Natural killer cell (primary cell): ENCODE results near the gene HECTD2. TPM values are rescaled to one million over a fixed set of nuclear protein-coding genes. Genes with fewer than 3 reads are reported as not detected.

Source experiments
- ATAC-seq, 3 donors: fragments of 150-1000 bp in 2 of 3; fragments of 200-7000 bp in 1 of 3; cut with Tn5 transposase; 1 replicate in 1 of 3; 2 replicates in 2 of 3; pipeline ENCODE4 v1.10.0; 2021; ENCODE audit warnings: mild to moderate bottlenecking in 2 of 3, moderate library complexity in 2 of 3
- DNase-seq, 2 donors: peaks; one replicate each; pipeline versions ENCODE4 v3.0.0 to v3.0.0-alpha.2; 2013 to 2021; ENCODE audit warnings: mixed read lengths in 1 of 2
- H3K27ac ChIP-seq: one replicate; pipeline ENCODE4 v1.5.1; 2013; ENCODE audit warnings: mild to moderate bottlenecking, low read length
- H3K27me3 ChIP-seq: one replicate; pipeline ENCODE4 v1.6.1; 2013; ENCODE audit warnings: low read length; ENCODE audit not compliant: control insufficient read depth, insufficient read depth
- H3K36me3 ChIP-seq: one replicate; pipeline ENCODE4 v1.6.1; 2013; ENCODE audit warnings: low read length; ENCODE audit not compliant: control insufficient read depth, insufficient read depth
- H3K4me1 ChIP-seq: one replicate; pipeline ENCODE4 v1.6.1; 2013; ENCODE audit warnings: low read length; ENCODE audit not compliant: control insufficient read depth, insufficient read depth
- H3K4me3 ChIP-seq: one replicate; pipeline ENCODE4 v1.5.1; 2013; ENCODE audit warnings: low read length
- H3K9me3 ChIP-seq: one replicate; pipeline ENCODE4 v1.6.1; 2013; ENCODE audit warnings: low read length; ENCODE audit not compliant: control insufficient read depth, insufficient read depth
- H3K27ac Mint-ChIP-seq, 2 donors: one replicate each; pipeline ENCODE4 v1.8.0; 2022; ENCODE audit warnings: mild to moderate bottlenecking in 2 of 2, mixed read lengths in 2 of 2, moderate library complexity in 1 of 2
- H3K27me3 Mint-ChIP-seq, 2 donors: one replicate each; pipeline ENCODE4 v1.8.0; 2022; ENCODE audit warnings: low read depth in 2 of 2, mixed read lengths in 2 of 2
- H3K36me3 Mint-ChIP-seq: one replicate; pipeline ENCODE4 v1.8.0; 2022; ENCODE audit warnings: mixed read lengths
- H3K4me1 Mint-ChIP-seq, 2 donors: one replicate each; pipeline ENCODE4 v1.8.0; 2022; ENCODE audit warnings: mixed read lengths in 2 of 2
- H3K4me3 Mint-ChIP-seq: one replicate; pipeline ENCODE4 v1.8.0; 2022; ENCODE audit warnings: mild to moderate bottlenecking, moderate library complexity, mixed read lengths
- H3K9me3 Mint-ChIP-seq, 2 donors: one replicate each; pipeline ENCODE4 v1.8.0; 2022; ENCODE audit warnings: mixed read lengths in 2 of 2
- CTCF ChIP-seq: fragments of 200-600 bp; IDR thresholded peaks from one replicate; pipeline ENCODE4 v1.8.0; 2022; ENCODE audit warnings: antibody characterized with exemption
- WGBS: methylation state at CpG from one replicate; pipeline ENCODE4 v1.1.7; 2013; ENCODE audit warnings: missing lambda C conversion rate; ENCODE audit not compliant: insufficient coverage; 5-methylcytosine and 5-hydroxymethylcytosine counted together
- intact Hi-C: fragments of 100-400 bp; cut with micrococcal nuclease; formaldehyde crosslinking; loops from one replicate; pipeline ENCODE4 v1.14.2; 2022
- total RNA-seq, 4 donors: library from RNA; stranded (reverse); fragments of 120-200 nt in 1 of 4; gene quantifications; one replicate each; pipeline versions ENCODE4 v1.2.3 to v1.2.4, GENCODE V29; 2013 to 2022

HECTD2 gene
- total RNA-seq, 3 donors from 2014 or later (not counting 1 experiment from before 2014, with no cell fraction given), result 0.61 to 3.6 (median 1.1) TPM

GRCh38 chr10:91556691-91557566 lies 146.8 kb downstream of the HECTD2 start:
- Histone ChIP-seq H3K9me3 (no peaks in the 10 kb centered on the region), H3K4me3 (no peak overlapping the region), H3K36me3 (no peaks in the 10 kb centered on the region), H3K27me3 (no peaks in the 10 kb centered on the region), H3K27ac (no peak overlapping the region), H3K4me1 (no peaks in the 10 kb centered on the region)
- H3K9me3 Mint-ChIP-seq, result no peaks in the 10 kb centered on the region
- DNase-seq, result no peak
- H3K4me1 Mint-ChIP-seq, result no peaks in the 10 kb centered on the region
- H3K27ac Mint-ChIP-seq, result no peak overlapping the region
- ATAC-seq, result no peak
- 93% methylated on average over 11 of the region's 12 CpGs for WGBS
- H3K36me3 Mint-ChIP-seq, result no peaks in the 10 kb centered on the region
- H3K4me3 Mint-ChIP-seq, result no peak overlapping the region
- peaks cover 0 to 3% of the 10 kb centered on the region in 2 donors for H3K27me3 Mint-ChIP-seq
- intact Hi-C loops, result no loop called here
- TF ChIP-seq CTCF, result no peak

- H3K4me1 ChIP-seq, result no peaks in the 10 kb centered on the region
- no peak for TF ChIP-seq CTCF
- WGBS, result 43% methylated on average over 1 of the region's 2 CpGs
- H3K9me3 ChIP-seq, result no peaks in the 10 kb centered on the region
- H3K27me3 ChIP-seq, result no peaks in the 10 kb centered on the region
- Mint-ChIP-seq H3K4me1 (no peaks in the 10 kb centered on the region), H3K4me3 (no peak overlapping the region), H3K36me3 (no peaks in the 10 kb centered on the region), H3K27ac (no peak overlapping the region), H3K27me3 (peaks cover 0 to 3% of the 10 kb centered on the region in 2 donors), H3K9me3 (no peaks in the 10 kb centered on the region)
- H3K36me3 ChIP-seq, result no peaks in the 10 kb centered on the region
- no peak overlapping the region for H3K4me3 ChIP-seq
- intact Hi-C loops, result no loop called here
- ATAC-seq, result no peak
- no peak overlapping the region for H3K27ac ChIP-seq
- DNase-seq, result no peak
Observed at GRCh38 chr10:91557651-91558111, 147.5 kb downstream of the HECTD2 start.

GRCh38 chr10:91558473-91558872 lies 148.3 kb downstream of the HECTD2 start:
- Mint-ChIP-seq H3K27ac (no peak overlapping the region), H3K4me3 (no peak overlapping the region), H3K9me3 (no peaks in the 10 kb centered on the region), H3K4me1 (no peaks in the 10 kb centered on the region), H3K27me3 (peaks cover 0 to 3% of the 10 kb centered on the region in 2 donors), H3K36me3 (no peaks in the 10 kb centered on the region)
- Histone ChIP-seq H3K36me3 (no peaks in the 10 kb centered on the region), H3K27ac (no peak overlapping the region), H3K9me3 (no peaks in the 10 kb centered on the region), H3K4me3 (no peak overlapping the region), H3K27me3 (no peaks in the 10 kb centered on the region), H3K4me1 (no peaks in the 10 kb centered on the region)
- 90% methylated on average over 2 of the region's 3 CpGs for WGBS
- intact Hi-C loops, result no loop called here
- ATAC-seq (no peak), DNase-seq (no peak)
- TF ChIP-seq CTCF, result no peak
